HG03354 (cell line): ENCODE results near the gene LRIT2.
"Not testable (repeated sequence)": the region's sequence is repeated elsewhere in the genome, so short reads cannot be mapped to it uniquely, and the experiment has no call there.

Source experiments
- ATAC-seq: cut with Tn5 transposase; IDR thresholded peaks from one replicate; pipeline ENCODE4 v1.9.1; 2021; ENCODE audit warnings: mild to moderate bottlenecking; ENCODE audit not compliant: unreplicated experiment, poor library complexity, severe bottlenecking

Gene LRIT2

GRCh38 chr10:84191106-84191505 lies 34.2 kb downstream of the LRIT2 start:
- no peak for ATAC-seq

- ATAC-seq = no peak
These were observed 34.7 kb downstream of the LRIT2 start for GRCh38 chr10:84190621-84191020.

- no peak for ATAC-seq
These were observed 36.5 kb downstream of the LRIT2 start for GRCh38 chr10:84188815-84189214.

GRCh38 chr10:84185526-84186175 lies 39.7 kb downstream of the LRIT2 start:
- ATAC-seq = no peak

- ATAC-seq = no peak
These were observed 40.8 kb downstream of the LRIT2 start for GRCh38 chr10:84184517-84184916.

GRCh38 chr10:84181631-84182030 lies 43.7 kb downstream of the LRIT2 start:
- ATAC-seq = no peak

- ATAC-seq = not testable (repeated sequence)
These were observed 45.0 kb downstream of the LRIT2 start for GRCh38 chr10:84180386-84180785.

- ATAC-seq = peak; percentile 91
These were observed 46.2 kb downstream of the LRIT2 start for GRCh38 chr10:84179059-84179710.

GRCh38 chr10:84178160-84178609 lies 47.2 kb downstream of the LRIT2 start:
- no peak for ATAC-seq

- ATAC-seq = peak; percentile 39
These were observed 47.7 kb downstream of the LRIT2 start for GRCh38 chr10:84177541-84178141.

GRCh38 chr10:84176836-84177474 lies 48.4 kb downstream of the LRIT2 start:
- ATAC-seq = no peak

GRCh38 chr10:84176351-84176750 lies 49.0 kb downstream of the LRIT2 start:
- no peak for ATAC-seq

GRCh38 chr10:84175436-84175835 lies 49.9 kb downstream of the LRIT2 start:
- ATAC-seq = no peak

GRCh38 chr10:84173501-84173929 lies 51.8 kb downstream of the LRIT2 start, which contains the start of gene GPR15LG:
Gene GPR15LG, plus strand, starts transcription at chr10:84173801. Its CDS starts 51 bp downstream, at chr10:84173852.
- ATAC-seq = peak; percentile 33

GRCh38 chr10:84172467-84173356 lies 52.6 kb downstream of the LRIT2 start:
- ATAC-seq = peak; percentile 61

- peak; percentile 38 for ATAC-seq
These were observed 53.5 kb downstream of the LRIT2 start for GRCh38 chr10:84171700-84172466.

GRCh38 chr10:84171237-84171636 lies 54.1 kb downstream of the LRIT2 start:
- not testable (repeated sequence) for ATAC-seq
